LNCaP clone FGC (cell line): ENCODE measurements around the gene MXD4.

Experiments used
- DNase-seq: peaks from one replicate; pipeline ENCODE4 v3.0.0-alpha.2; 2011; ENCODE audit warnings: low read depth
- H3K4me3 ChIP-seq: 2 replicates; pipeline ENCODE4 v1.5.1; 2011; ENCODE audit warnings: mild to moderate bottlenecking, low read depth, low read length, control low read depth
- CTCF ChIP-seq: IDR thresholded peaks from 2 replicates; pipeline ENCODE4 v1.5.1; 2012; ENCODE audit warnings: mild to moderate bottlenecking; ENCODE audit not compliant: control insufficient read depth, insufficient read depth; ENCODE audit errors: extremely low read depth

The MXD4 gene

GRCh38 chr4:2303121-2303685, 41.3 kb upstream of the MXD4 start:
- no peak for TF ChIP-seq CTCF
- DNase-seq: no peak

DNA sequence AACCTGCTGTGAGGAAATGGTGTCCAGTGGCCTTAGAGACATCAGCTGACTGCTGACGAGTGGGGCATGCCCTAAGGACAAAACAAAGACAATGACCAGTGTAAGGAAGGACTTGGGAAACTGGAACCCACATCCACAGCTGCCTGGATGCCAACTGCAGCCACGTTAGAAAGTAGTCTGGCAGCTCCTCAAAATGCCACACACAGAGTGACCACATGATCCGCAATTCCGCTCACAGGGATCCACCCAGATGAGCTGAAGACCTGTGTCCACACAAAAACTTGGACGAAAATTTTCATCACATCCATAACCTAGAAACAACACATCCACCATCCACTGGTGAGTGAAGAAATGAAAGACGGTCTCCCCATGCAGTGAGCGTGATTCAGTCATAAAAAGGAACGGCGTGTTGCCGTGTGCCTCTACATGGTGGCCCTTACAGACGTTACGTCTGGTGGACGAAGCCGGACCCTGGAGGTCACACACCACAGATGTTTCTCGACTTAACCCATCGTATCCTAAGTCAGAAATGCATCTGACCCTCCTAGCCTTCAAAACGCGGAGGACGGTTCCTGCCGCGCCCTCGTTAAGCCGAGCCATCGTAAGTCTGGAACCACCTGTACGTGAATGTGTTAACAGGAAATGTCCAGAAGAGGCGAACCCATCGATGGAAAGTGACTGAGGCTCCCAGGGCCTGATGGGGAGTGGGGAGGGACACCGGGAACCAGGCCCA, 40.6 kb upstream of the MXD4 start:
- DNase-seq: no peak
- TF ChIP-seq CTCF: no peak
- H3K4me3 ChIP-seq: no peak overlapping the region

More at GRCh38 chr4:2303121-2303685, 41.3 kb upstream of the MXD4 start:
- no peak overlapping the region for H3K4me3 ChIP-seq

DNA sequence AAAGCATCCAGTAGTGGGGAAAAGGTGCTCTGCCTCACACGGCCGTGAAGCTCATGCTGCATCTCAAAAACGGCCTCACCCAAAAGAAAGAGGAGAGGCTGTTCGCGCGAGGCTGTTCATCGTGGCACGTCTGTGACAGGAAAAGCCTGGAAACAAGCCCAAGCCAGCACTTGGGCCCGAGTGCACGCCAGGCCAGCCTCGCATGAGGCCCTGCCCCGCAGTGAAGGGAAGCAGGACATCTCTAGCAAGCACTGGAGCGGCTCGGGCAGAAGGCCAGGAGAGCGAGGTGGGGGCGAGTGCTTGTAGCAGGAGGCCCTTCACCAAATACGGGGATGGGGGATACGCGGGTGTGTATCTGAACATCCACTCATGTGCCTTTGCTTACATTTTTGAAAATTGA, 39.9 kb upstream of the MXD4 start:
- H3K4me3 ChIP-seq: no peak overlapping the region
- TF ChIP-seq CTCF: no peak
- DNase-seq: no peak

DNA sequence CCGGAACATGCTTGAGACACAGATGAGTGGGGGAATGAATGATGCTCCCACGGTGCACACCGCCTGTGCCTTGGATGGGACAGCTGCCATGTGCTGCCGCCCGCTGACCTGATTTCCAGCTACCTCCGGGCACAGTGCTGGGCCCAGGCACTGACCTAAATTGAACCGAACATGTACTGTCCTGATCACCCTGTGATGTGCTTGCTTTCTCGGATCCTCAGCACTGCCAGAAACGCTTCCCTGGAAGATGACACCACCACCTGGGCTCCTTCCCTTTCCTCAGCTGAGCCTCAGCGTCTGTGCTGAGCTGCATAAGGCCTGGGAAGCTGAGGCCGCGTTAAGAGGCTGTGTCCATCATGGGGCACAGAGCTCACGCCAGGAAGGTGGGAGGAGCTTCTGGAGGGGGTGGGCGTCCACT, 39.3 kb upstream of the MXD4 start:
- DNase-seq: no peak
- no peak for TF ChIP-seq CTCF
- no peak overlapping the region for H3K4me3 ChIP-seq

GRCh38 chr4:2300431-2301224, 38.7 kb upstream of the MXD4 start:
- DNase-seq: no peak
- H3K4me3 ChIP-seq: no peak overlapping the region
- no peak for TF ChIP-seq CTCF

DNA sequence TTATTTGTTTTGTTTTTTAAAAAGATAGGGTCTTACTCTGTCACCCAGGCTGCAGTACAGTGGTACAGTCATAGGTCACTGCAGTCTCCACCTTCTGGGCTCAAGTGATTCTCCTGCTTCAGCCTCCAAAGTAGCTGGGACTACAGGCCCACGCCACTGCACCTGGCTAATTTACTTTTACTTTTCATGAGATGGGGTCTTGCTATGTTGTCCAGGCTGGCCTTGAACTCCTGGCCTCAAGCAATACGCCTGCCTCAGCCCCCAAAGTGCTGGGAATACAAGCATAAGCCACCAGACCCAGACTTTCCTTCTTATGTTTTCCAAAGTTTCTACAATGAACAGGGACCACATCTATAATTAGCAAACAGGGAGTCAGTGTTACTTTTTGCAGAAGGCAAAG, 37.9 kb upstream of the MXD4 start:
- no peak overlapping the region for H3K4me3 ChIP-seq
- no peak for TF ChIP-seq CTCF
- no peak for DNase-seq
